GM11168 (cell line): ENCODE results near the gene SLC37A2.

ENCODE experiments used
- in situ Hi-C: fragments of 300-500 bp; cut with MboI; formaldehyde crosslinking; loops from one replicate; pipeline ENCODE4 v1.12.0; 2022; ENCODE audit warnings: low sequenced_read_pairs; ENCODE audit not compliant: unreplicated experiment

Gene SLC37A2

GRCh38 chr11:125102025-125102424 lies 38.9 kb downstream of the SLC37A2 start:
- in situ Hi-C loops, result no loop called here

GRCh38 chr11:125102510-125102909 lies 39.4 kb downstream of the SLC37A2 start:
- in situ Hi-C loops, result no loop called here

GRCh38 chr11:125105926-125106325 lies 42.8 kb downstream of the SLC37A2 start:
- in situ Hi-C loops, result no loop called here

- in situ Hi-C loops, result no loop called here
Measured at GRCh38 chr11:125108469-125108868, 45.4 kb downstream of the SLC37A2 start.

GRCh38 chr11:125110506-125110905 lies 47.4 kb downstream of the SLC37A2 start:
- in situ Hi-C loops, result no loop called here

- in situ Hi-C loops, result no loop called here
Measured at GRCh38 chr11:125111001-125111342, 47.9 kb downstream of the SLC37A2 start.

GRCh38 chr11:125111343-125112207 lies 48.5 kb downstream of the SLC37A2 start, which contains the start of gene TMEM218:
Gene TMEM218 (minus strand): TSS chr11:125111626. CDS start chr11:125102241, 9,385 bp downstream.
- in situ Hi-C loops, result no loop called here

- in situ Hi-C loops, result no loop called here
Measured at GRCh38 chr11:125112208-125112604, 49.1 kb downstream of the SLC37A2 start.

GRCh38 chr11:125114518-125114917 lies 51.4 kb downstream of the SLC37A2 start:
- in situ Hi-C loops, result no loop called here

- in situ Hi-C loops, result no loop called here
Measured at GRCh38 chr11:125117429-125117828, 54.3 kb downstream of the SLC37A2 start.

GRCh38 chr11:125123194-125123946 lies 60.3 kb downstream of the SLC37A2 start:
- in situ Hi-C loops, result no loop called here

GRCh38 chr11:125123947-125124617 lies 61.0 kb downstream of the SLC37A2 start:
- in situ Hi-C loops, result no loop called here

GRCh38 chr11:125124618-125124992 lies 61.5 kb downstream of the SLC37A2 start:
- in situ Hi-C loops, result no loop called here

- in situ Hi-C loops, result no loop called here
Measured at GRCh38 chr11:125128450-125128849, 65.3 kb downstream of the SLC37A2 start.

- in situ Hi-C loops, result no loop called here
Measured at GRCh38 chr11:125129316-125129993, 66.3 kb downstream of the SLC37A2 start.

- in situ Hi-C loops, result no loop called here
Measured at GRCh38 chr11:125132071-125132470, 69.0 kb downstream of the SLC37A2 start.

GRCh38 chr11:125132596-125132995 lies 69.5 kb downstream of the SLC37A2 start:
- in situ Hi-C loops, result no loop called here

- in situ Hi-C loops, result no loop called here
Measured at GRCh38 chr11:125136001-125136400, 72.9 kb downstream of the SLC37A2 start.

GRCh38 chr11:125138966-125139365 lies 75.9 kb downstream of the SLC37A2 start:
- in situ Hi-C loops, result no loop called here

- in situ Hi-C loops, result loop anchor here (10.0 kb wide), 1 partner anchor 185 kb away; the partner anchor contains the start of gene CCDC15
Measured at GRCh38 chr11:125139778-125140177, 76.7 kb downstream of the SLC37A2 start.
